Activated T-helper 2 cell treated with anti-CD3 and anti-CD28 coated beads, Interferon-gamma antibody, Interleukin-2, Interleukin-4, amounts not matched to agents 10 μg/mL and 5 μg/mL and 100 μg/mL, durations not matched to agents 14 hours and 24 hours and 36 hours (primary cell): ENCODE measurements around the gene POU1F1. TPM values are rescaled to one million over a fixed set of nuclear protein-coding genes. Genes with fewer than 3 reads are reported as not detected.

Experiments
- total RNA-seq: library from RNA; stranded (reverse); gene quantifications from 2 replicates; pipeline ENCODE4 v1.2.3, GENCODE V29; 2022

Gene POU1F1
- total RNA-seq, 1 donor from 2014 or later: not detected

Other genes starting within 250 kb of the POU1F1 start
- gene CHMP2B, start 49.3 kb downstream of the POU1F1 start, total RNA-seq: 25.0 and 25.2 TPM in 2 replicates